Stomach (tissue), 19 donors: ENCODE results near the gene ODF2. TPM values are rescaled to one million over a fixed set of nuclear protein-coding genes. Genes with fewer than 3 reads are reported as not detected.

Experiments used
- DNase-seq, 2 donors: peaks; one replicate each; pipeline versions ENCODE4 v3.0.0 to v3.0.0-alpha.2; 2013 to 2019
- H3K27ac ChIP-seq, 5 donors: fragments of 200-600 bp in 4 of 5; sonication (generic) in 4 of 5; one replicate each; pipeline ENCODE4 v1.5.1; 2013 to 2019; ENCODE audit warnings: mild to moderate bottlenecking in 1 of 5, moderate library complexity in 1 of 5
- H3K27me3 ChIP-seq, 3 donors: fragments of 200-600 bp; sonication (generic); one replicate each; pipeline ENCODE4 v1.5.1; 2017 to 2019; ENCODE audit warnings: mixed run types in 1 of 3
- H3K36me3 ChIP-seq, 4 donors: fragments of 200-600 bp; sonication (generic); 1 replicate in 3 of 4; 2 replicates in 1 of 4; pipeline ENCODE4 v1.5.1; 2016 to 2019
- H3K4me1 ChIP-seq, 4 donors: fragments of 200-600 bp; sonication (generic); one replicate each; pipeline ENCODE4 v1.5.1; 2016 to 2019
- H3K4me3 ChIP-seq, 4 donors: fragments of 200-600 bp; sonication (generic) in 3 of 4; one replicate each; pipeline ENCODE4 v1.5.1; 2016 to 2019; ENCODE audit warnings: mild to moderate bottlenecking in 1 of 4
- H3K9me3 ChIP-seq, 4 donors: fragments of 200-600 bp; sonication (generic); one replicate each; pipeline ENCODE4 v1.5.1; 2016 to 2019
- EP300 ChIP-seq: sonication (generic); formaldehyde crosslinking; IDR thresholded peaks from one replicate; pipeline ENCODE4 v1.6.1; 2017; ENCODE audit warnings: antibody characterized with exemption
- POLR2A ChIP-seq, 4 donors: fragments of 450-650 bp; IDR thresholded peaks; one replicate each; pipeline ENCODE4 v1.6.1; 2016; ENCODE audit warnings: antibody characterized with exemption in 4 of 4, control low read depth in 2 of 4, mild to moderate bottlenecking in 1 of 4, moderate library complexity in 1 of 4
- POLR2AphosphoS5 ChIP-seq, 3 donors: sonication (generic); formaldehyde crosslinking; IDR thresholded peaks; one replicate each; pipeline ENCODE4 v1.6.1; 2016; ENCODE audit warnings: antibody characterized with exemption in 3 of 3
- WGBS, 5 donors: extraction: QIAGEN DNeasy Blood & Tissue Kit in 3 of 5; methylation state at CpG; one replicate each; pipeline versions ENCODE4 v1.1.5 to v1.1.7; 2013 to 2018; 5-methylcytosine and 5-hydroxymethylcytosine counted together
- intact Hi-C: fragments of 100-400 bp; cut with DNase I; formaldehyde crosslinking; loops from one replicate; pipeline ENCODE4 v1.15.1; 2023; ENCODE audit warnings: low total_unique reads
- long read RNA-seq, 10 donors: transcript quantifications; one replicate each; lab custom pipeline, GENCODE V29; 2026
- polyA plus RNA-seq, 3 donors: library from polyadenylated mRNA; stranded (reverse); fragments of 200-250 nt; gene quantifications; one replicate each; pipeline ENCODE4 v1.2.3, GENCODE V29; 2013
- total RNA-seq, 5 donors: library from RNA; depleted of rRNA; stranded (reverse); fragments of >200 nt; gene quantifications; one replicate each; pipeline versions ENCODE4 v1.1.0 to v1.2.3, GENCODE V29; 2014 to 2016
- TF ChIP-seq, protein P1 (sequence below), 7 experiments: fragments of 450-650 bp in 4 of 7; fragments of 200-600 bp in 3 of 7; sonication (generic) in 3 of 7; IDR thresholded peaks; one replicate each; pipeline ENCODE4 v1.5.1; 2016 to 2019; ENCODE audit warnings: antibody characterized with exemption in 7 of 7, control low read depth in 2 of 7, mild to moderate bottlenecking in 1 of 7
- donor health status: healthy with polysubstance abuse.
- donor health status: Bipolar disorder and iron deficiency.
- donor health status: healthy.

ODF2 gene
- 10 to 100 TPM in 4 of 5 donors, 1 to 10 TPM in 1; 9.4 to 42.4 (median 19.4) TPM for total RNA-seq
- 10 to 100 TPM in 1 of 3 donors, 1 to 10 TPM in 2; 7.2 to 12.7 (median 9.3) TPM for polyA plus RNA-seq
- long read RNA-seq, donor 1, partial matches to known transcripts = 0 of 1 reads
- long read RNA-seq, donor 1, other reads (novel, unspliced or antisense) = 0 of 1 reads
- long read RNA-seq, donor 2, partial matches to known transcripts = 0 of 5 reads
- long read RNA-seq, donor 2, other reads (novel, unspliced or antisense) = 0 of 5 reads
- long read RNA-seq, donor 3, partial matches to known transcripts = 0 of 1 reads
- long read RNA-seq, donor 3, other reads (novel, unspliced or antisense) = 0 of 1 reads
- long read RNA-seq, donor 4 = 0 reads
- long read RNA-seq, donor 5, partial matches to known transcripts = 0 of 4 reads
- long read RNA-seq, donor 5, other reads (novel, unspliced or antisense) = 0 of 4 reads
- long read RNA-seq, donor 6, partial matches to known transcripts = 0 of 2 reads
- long read RNA-seq, donor 6, other reads (novel, unspliced or antisense) = 0 of 2 reads
- long read RNA-seq, donor 7, partial matches to known transcripts = 0 of 1 reads
- long read RNA-seq, donor 7, other reads (novel, unspliced or antisense) = 0 of 1 reads
- long read RNA-seq, donor 8, partial matches to known transcripts = 0 of 3 reads
- long read RNA-seq, donor 8, other reads (novel, unspliced or antisense) = 0 of 3 reads
- long read RNA-seq, donor 9, partial matches to known transcripts = 0 of 3 reads
- long read RNA-seq, donor 9, other reads (novel, unspliced or antisense) = 0 of 3 reads
- long read RNA-seq, donor 10, partial matches to known transcripts = 0 of 1 reads
- long read RNA-seq, donor 10, other reads (novel, unspliced or antisense) = 0 of 1 reads

- peaks cover 6 to 23% (median 21%) of the 10 kb centered on the region in 4 donors for H3K36me3 ChIP-seq
- H3K4me1 ChIP-seq = peaks cover 5 to 23% (median 13%) of the 10 kb centered on the region in 4 donors
- 0 to 2% (median 0%) methylated on average over 15 to 82 of the region's 82 CpGs for WGBS, 5 donors
- peaks cover 0 to 10% (median 0%) of the 10 kb centered on the region in 3 donors for H3K27me3 ChIP-seq
- no peaks in the 10 kb centered on the region for H3K9me3 ChIP-seq
- intact Hi-C loops = no loop called here
- peak; percentile 98 to 99 for DNase-seq
- peak within 1 kb of the TSS; percentile 88 to 93 (median 92) for H3K27ac ChIP-seq
- TF ChIP-seq POLR2A (IDR thresholded peaks at IDR 0.05) = no peak
- TF ChIP-seq POLR2AphosphoS5 (IDR thresholded peaks at IDR 0.05) = peak; percentile 19 to 77 (median 63)
- TF ChIP-seq, protein P1, sequence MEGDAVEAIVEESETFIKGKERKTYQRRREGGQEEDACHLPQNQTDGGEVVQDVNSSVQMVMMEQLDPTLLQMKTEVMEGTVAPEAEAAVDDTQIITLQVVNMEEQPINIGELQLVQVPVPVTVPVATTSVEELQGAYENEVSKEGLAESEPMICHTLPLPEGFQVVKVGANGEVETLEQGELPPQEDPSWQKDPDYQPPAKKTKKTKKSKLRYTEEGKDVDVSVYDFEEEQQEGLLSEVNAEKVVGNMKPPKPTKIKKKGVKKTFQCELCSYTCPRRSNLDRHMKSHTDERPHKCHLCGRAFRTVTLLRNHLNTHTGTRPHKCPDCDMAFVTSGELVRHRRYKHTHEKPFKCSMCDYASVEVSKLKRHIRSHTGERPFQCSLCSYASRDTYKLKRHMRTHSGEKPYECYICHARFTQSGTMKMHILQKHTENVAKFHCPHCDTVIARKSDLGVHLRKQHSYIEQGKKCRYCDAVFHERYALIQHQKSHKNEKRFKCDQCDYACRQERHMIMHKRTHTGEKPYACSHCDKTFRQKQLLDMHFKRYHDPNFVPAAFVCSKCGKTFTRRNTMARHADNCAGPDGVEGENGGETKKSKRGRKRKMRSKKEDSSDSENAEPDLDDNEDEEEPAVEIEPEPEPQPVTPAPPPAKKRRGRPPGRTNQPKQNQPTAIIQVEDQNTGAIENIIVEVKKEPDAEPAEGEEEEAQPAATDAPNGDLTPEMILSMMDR (IDR thresholded peaks at IDR 0.05) = no peak
- no peak for TF ChIP-seq EP300
- peak within 1 kb of the TSS; percentile 94 to 98 (median 98) for H3K4me3 ChIP-seq
Observed at GRCh38 chr9:128455849-128456612, at the start of gene ODF2. Gene ODF2 (plus strand): TSS chr9:128456006. CDS start chr9:128456092, 86 bp downstream.

- no peaks in the 10 kb centered on the region for H3K36me3 ChIP-seq
- peaks cover 0 to 3% (median 0%) of the 10 kb centered on the region in 4 donors for H3K4me1 ChIP-seq
- H3K27ac ChIP-seq = no peak overlapping the region
- intact Hi-C loops = no loop called here
- WGBS, 5 donors = 63 to 75% (median 67%) methylated on average over 9 of the region's 9 CpGs
- no peak overlapping the region for H3K4me3 ChIP-seq
- peaks cover 0 to 78% (median 3%) of the 10 kb centered on the region in 3 donors for H3K27me3 ChIP-seq
- no peaks in the 10 kb centered on the region for H3K9me3 ChIP-seq
- peak in 1 of 2 donors; percentile 36 for DNase-seq
- no peak for TF ChIP-seq POLR2A (IDR thresholded peaks at IDR 0.05)
- TF ChIP-seq POLR2AphosphoS5 (IDR thresholded peaks at IDR 0.05) = no peak
- no peak for TF ChIP-seq EP300
- TF ChIP-seq, protein P1 (IDR thresholded peaks at IDR 0.05) = no peak
Observed at GRCh38 chr9:128406848-128407391, 48.9 kb upstream of the ODF2 start.

DNA sequence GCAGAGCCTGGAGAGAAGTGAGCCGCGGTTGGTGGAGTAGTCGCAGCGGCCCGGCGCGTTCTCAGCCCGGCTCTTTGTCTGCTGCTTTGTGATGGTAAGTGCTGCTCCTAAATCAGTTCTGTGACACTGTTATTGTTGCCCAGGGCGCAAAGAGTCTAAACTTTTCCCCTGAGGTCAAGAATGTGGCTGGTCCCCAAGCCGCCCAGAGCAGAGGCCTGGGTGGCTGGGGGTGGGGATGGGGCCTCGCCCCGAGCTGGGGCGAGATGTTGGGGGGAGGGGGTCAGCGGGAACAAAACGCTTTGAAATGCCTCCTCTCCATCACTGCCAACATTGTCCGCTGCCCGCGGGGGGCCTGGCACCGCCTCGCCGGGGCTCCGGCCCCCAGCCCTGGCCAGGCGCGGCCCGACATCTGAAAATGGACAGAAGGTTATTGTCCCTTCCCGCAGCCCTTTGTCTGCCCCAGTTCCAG is 46.8 kb upstream of the ODF2 start:
- H3K9me3 ChIP-seq = no peaks in the 10 kb centered on the region
- intact Hi-C loops = no loop called here
- peaks cover 0 to 3% (median 0%) of the 10 kb centered on the region in 4 donors for H3K4me1 ChIP-seq
- no peak overlapping the region for H3K27ac ChIP-seq
- 44 to 67% (median 55%) methylated on average over 13 to 26 of the region's 26 CpGs for WGBS, 5 donors
- TF ChIP-seq POLR2A (IDR thresholded peaks at IDR 0.05) = no peak
- TF ChIP-seq POLR2AphosphoS5 (IDR thresholded peaks at IDR 0.05) = no peak
- no peak for TF ChIP-seq EP300
- TF ChIP-seq, protein P1 (IDR thresholded peaks at IDR 0.05) = no peak
- peaks cover 0 to 84% (median 9%) of the 10 kb centered on the region in 3 donors for H3K27me3 ChIP-seq
- H3K4me3 ChIP-seq = no peak overlapping the region
- H3K36me3 ChIP-seq = no peaks in the 10 kb centered on the region
- no peak for DNase-seq
